IMR-90 (cell line): Measurements from ENCODE around the gene LTA. TPM values are rescaled to one million over a fixed set of nuclear protein-coding genes. Genes with fewer than 3 reads are reported as not detected.

Experiments
- ATAC-seq: fragments of 200-7000 bp; cut with Tn5 transposase; 2 replicates; pipeline ENCODE4 v1.9.1; 2020; ENCODE audit warnings: low read depth, mild to moderate bottlenecking, moderate library complexity
- BruUV-seq: library from RNA; stranded (reverse); fragments of 400-500 nt; replicated peaks from 2 replicates; lab custom pipeline; 2021; lab: Mats Ljungman, UMichigan
- CTCF ChIA-PET: fragments of 300-600 bp; formaldehyde crosslinking; extraction: SDS; loops from one replicate; lab custom pipeline; 2021; ENCODE audit warnings: antibody characterized with exemption; lab: Yijun Ruan, JAX
- POLR2A ChIA-PET: fragments of 300-600 bp; sonication (Branson Sonifier 250); formaldehyde crosslinking; loops from one replicate; lab custom pipeline; 2022; ENCODE audit warnings: antibody characterized with exemption; ENCODE audit not compliant: unreplicated experiment; lab: Charles Lee
- DNase-seq: peaks from one replicate; pipeline ENCODE4 v3.0.0; 2013
- H2AFZ ChIP-seq: replicated peaks from 2 replicates; pipeline ENCODE3; 2013; ENCODE audit warnings: low read length, mild to moderate bottlenecking; ENCODE audit not compliant: poor library complexity
- H2AK5ac ChIP-seq: 2 replicates; pipeline ENCODE4 v1.6.1; 2013; ENCODE audit warnings: low read depth, low read length, inconsistent platforms
- H2AK9ac ChIP-seq: replicated peaks from 2 replicates; pipeline ENCODE3; 2013; ENCODE audit warnings: mild to moderate bottlenecking, low read depth, low read length, moderate library complexity; ENCODE audit not compliant: poor library complexity
- H2BK120ac ChIP-seq: 2 replicates; pipeline ENCODE4 v1.6.1; 2013; ENCODE audit warnings: low read depth, low read length, inconsistent platforms
- H2BK15ac ChIP-seq: 3 replicates; pipeline ENCODE4 v1.6.1; 2013; ENCODE audit warnings: low read depth, low read length, inconsistent platforms
- H2BK20ac ChIP-seq: 2 replicates; pipeline ENCODE4 v1.6.1; 2013; ENCODE audit warnings: low read depth, mild to moderate bottlenecking, inconsistent platforms, low read length, moderate library complexity
- H2BK5ac ChIP-seq: 2 replicates; pipeline ENCODE4 v1.6.1; 2013; ENCODE audit warnings: mild to moderate bottlenecking, low read depth, low read length, inconsistent platforms; ENCODE audit not compliant: poor library complexity, severe bottlenecking
- H3K14ac ChIP-seq: replicated peaks from 2 replicates; pipeline ENCODE4 v1.6.1; 2013; ENCODE audit warnings: low read depth, low read length, inconsistent platforms
- H3K18ac ChIP-seq: 2 replicates; pipeline ENCODE4 v1.6.1; 2013; ENCODE audit warnings: low read depth, low read length, control low read depth
- H3K23ac ChIP-seq: 2 replicates; pipeline ENCODE4 v1.6.1; 2013; ENCODE audit warnings: low read depth, low read length, inconsistent platforms
- H3K27ac ChIP-seq: 2 replicates; pipeline ENCODE4 v1.5.1; 2013; ENCODE audit warnings: mild to moderate bottlenecking, control low read depth, low read length; ENCODE audit not compliant: insufficient read depth
- H3K27me3 ChIP-seq: 2 replicates; pipeline ENCODE4 v1.6.1; 2013; ENCODE audit warnings: low read length; ENCODE audit not compliant: control insufficient read depth, insufficient read depth
- H3K36me3 ChIP-seq: 2 replicates; pipeline ENCODE4 v1.6.1; 2013; ENCODE audit warnings: low read length, mixed read lengths; ENCODE audit not compliant: control insufficient read depth, insufficient read depth
- H3K4ac ChIP-seq: 2 replicates; pipeline ENCODE4 v1.6.1; 2013; ENCODE audit warnings: low read depth, low read length, inconsistent platforms
- H3K4me1 ChIP-seq: 2 replicates; pipeline ENCODE4 v1.6.1; 2013; ENCODE audit warnings: low read length, mixed read lengths; ENCODE audit not compliant: control insufficient read depth, insufficient read depth
- H3K4me2 ChIP-seq: 2 replicates; pipeline ENCODE4 v1.6.1; 2013; ENCODE audit warnings: low read depth, mild to moderate bottlenecking, control low read depth, low read length, moderate library complexity
- H3K4me3 ChIP-seq: 2 replicates; pipeline ENCODE4 v1.5.1; 2013; ENCODE audit warnings: low read depth, mild to moderate bottlenecking, control low read depth, low read length, moderate library complexity; ENCODE audit not compliant: insufficient read depth
- H3K56ac ChIP-seq: 2 replicates; pipeline ENCODE4 v1.6.1; 2013; ENCODE audit warnings: low read length, inconsistent platforms; ENCODE audit not compliant: insufficient read depth; ENCODE audit errors: extremely low read depth
- H3K79me1 ChIP-seq, 2 experiments: 2 replicates each; pipeline ENCODE4 v1.6.1; 2013; ENCODE audit warnings: low read length in 2 of 2, inconsistent platforms in 1 of 2, low read depth in 1 of 2
- H3K9ac ChIP-seq: 2 replicates; pipeline ENCODE4 v1.6.1; 2013; ENCODE audit warnings: low read depth, low read length, control low read depth
- H3K9me1 ChIP-seq: 2 replicates; pipeline ENCODE4 v1.6.1; 2013; ENCODE audit warnings: low read length, inconsistent platforms; ENCODE audit not compliant: insufficient read depth
- H3K9me3 ChIP-seq: 2 replicates; pipeline ENCODE4 v1.6.1; 2013; ENCODE audit warnings: low read length; ENCODE audit not compliant: control insufficient read depth, insufficient read depth
- H4K20me1 ChIP-seq: 2 replicates; pipeline ENCODE4 v1.6.1; 2013; ENCODE audit warnings: low read length, inconsistent platforms; ENCODE audit not compliant: insufficient read depth
- H4K5ac ChIP-seq: 2 replicates; pipeline ENCODE4 v1.6.1; 2013; ENCODE audit warnings: mild to moderate bottlenecking, low read depth, low read length, control low read depth
- H4K8ac ChIP-seq, 2 experiments: 2 replicates each; pipeline ENCODE4 v1.6.1; 2013; ENCODE audit warnings: low read depth in 2 of 2, low read length in 2 of 2, control low read depth in 1 of 2, inconsistent platforms in 1 of 2
- H4K91ac ChIP-seq: 2 replicates; pipeline ENCODE4 v1.6.1; 2013; ENCODE audit warnings: low read depth, low read length, inconsistent platforms; ENCODE audit not compliant: insufficient read depth
- BHLHE40 ChIP-seq: fragments of 150-350 bp; IDR thresholded peaks from 2 replicates; pipeline ENCODE4 v1.6.1; 2016; ENCODE audit warnings: mild to moderate bottlenecking, low read depth, low read length
- CHD1 ChIP-seq: IDR thresholded peaks from 2 replicates; pipeline ENCODE4 v1.6.1; 2012; ENCODE audit warnings: low read depth, low read length, improper control_type of control experiment
- ELK1 ChIP-seq: fragments of 150-350 bp; IDR thresholded peaks from 2 replicates; pipeline ENCODE4 v1.6.1; 2016; ENCODE audit warnings: low read depth, mild to moderate bottlenecking, low read length, moderate library complexity, borderline replicate concordance
- MAFK ChIP-seq: IDR thresholded peaks from 2 replicates; pipeline ENCODE4 v1.6.1; 2012; ENCODE audit warnings: low read depth, low read length, improper control_type of control experiment
- MAZ ChIP-seq: IDR thresholded peaks from 2 replicates; pipeline ENCODE4 v1.6.1; 2012; ENCODE audit warnings: low read depth, mild to moderate bottlenecking, low read length, improper control_type of control experiment, moderate library complexity, borderline replicate concordance
- POLR2A ChIP-seq: IDR thresholded peaks from 2 replicates; pipeline ENCODE4 v1.6.1; 2012; ENCODE audit warnings: mild to moderate bottlenecking, low read depth, low read length
- RAD21 ChIP-seq: IDR thresholded peaks from 2 replicates; pipeline ENCODE4 v1.6.1; 2012; ENCODE audit warnings: low read length, improper control_type of control experiment
- RCOR1 ChIP-seq: IDR thresholded peaks from 2 replicates; pipeline ENCODE4 v1.6.1; 2012; ENCODE audit warnings: mild to moderate bottlenecking, low read length, improper control_type of control experiment; ENCODE audit not compliant: insufficient replicate concordance
- SMC3 ChIP-seq: fragments of 150-350 bp; IDR thresholded peaks from 2 replicates; pipeline ENCODE4 v1.6.1; 2016; ENCODE audit warnings: low read depth, mild to moderate bottlenecking, antibody characterized with exemption, low read length, moderate library complexity
- WGBS, 2 experiments: methylation state at CpG; one replicate each; pipeline versions ENCODE4 v1.1.5 to v1.1.7; 2013; ENCODE audit warnings: missing lambda C conversion rate in 2 of 2; ENCODE audit not compliant: insufficient read length in 1 of 2; ENCODE audit errors: extremely low coverage in 2 of 2; 5-methylcytosine and 5-hydroxymethylcytosine counted together
- dilution Hi-C: fragments of 300-500 bp; cut with HindIII; formaldehyde crosslinking; loops from one replicate; pipeline ENCODE4 v1.14.3; 2018; ENCODE audit warnings: low sequenced_read_pairs; ENCODE audit not compliant: unreplicated experiment
- in situ Hi-C: fragments of 300-500 bp; cut with MboI; formaldehyde crosslinking; loops from 3 replicates; pipeline ENCODE4 v1.14.3; 2019; ENCODE audit warnings: low sequenced_read_pairs, inconsistent platforms, mixed read lengths
- intact Hi-C: fragments of 100-400 bp; cut with micrococcal nuclease; formaldehyde crosslinking; loops from 2 replicates; pipeline ENCODE4 v1.10.0; 2022
- polyA plus RNA-seq, 3 experiments: library from polyadenylated mRNA; depleted of rRNA; stranded (reverse); fragments of >200 nt; gene quantifications; 2 replicates each; pipeline ENCODE4 v1.2.3, GENCODE V29; 2012; ENCODE audit warnings: low replicate concordance in 1 of 3
- total RNA-seq: library from RNA; depleted of rRNA; stranded (reverse); fragments of >200 nt; gene quantifications from 2 replicates; pipeline ENCODE4 v1.2.3, GENCODE V29; 2012
- TF ChIP-seq, protein P1 (sequence below): fragments of 150-350 bp; IDR thresholded peaks from 2 replicates; pipeline ENCODE4 v1.6.1; 2017; ENCODE audit warnings: mild to moderate bottlenecking, antibody characterized with exemption, low read length, low read depth
- TF ChIP-seq, protein P2 (sequence below): conservative IDR thresholded peaks from 2 replicates; pipeline ENCODE4 v1.5.1; 2012; ENCODE audit warnings: mild to moderate bottlenecking, low read depth, low read length, improper control_type of control experiment

Gene LTA
- total and polyA plus RNA-seq, 2 of the 4 experiments (the other 2 are of a cell fraction): not detected

- Histone ChIP-seq H2AK5ac (peak overlapping the region; percentile 99), H3K9me3 (no peaks in the 10 kb centered on the region), H2BK20ac (no peak overlapping the region), H3K79me1 (peaks cover 17 to 55% of the 10 kb centered on the region in 2 experiments), H3K4me1 (peaks cover 10% of the 10 kb centered on the region), H2BK5ac (peak overlapping the region; percentile 99), H4K20me1 (peaks cover 61% of the 10 kb centered on the region), H3K27me3 (no peaks in the 10 kb centered on the region), H2BK120ac (peak overlapping the region; percentile 73; the same call in 1 of the 2 replicates), H4K8ac (peak overlapping the region; percentile 87 to 99; a peak in 3 of 4 replicates), H3K14ac (peak overlapping the region; percentile 100), H3K9me1 (0 out of 2 replicates have a peak, but pooled peaks cover 6% of the 10 kb centered on the region), H3K18ac (no peak overlapping the region), H3K23ac (peak overlapping the region; percentile 99), H3K36me3 (peaks cover 35% of the 10 kb centered on the region), H3K9ac (peak overlapping the region; percentile 99), H2AFZ (no peak overlapping the region), H4K91ac (peak overlapping the region; percentile 99), H3K27ac (peak overlapping the region; percentile 83), H2AK9ac (peak overlapping the region; percentile 98), H3K4me3 (peak overlapping the region; percentile 72), H3K56ac (peak overlapping the region; percentile 99), H3K4me2 (peak overlapping the region; percentile 85), H3K4ac (peak overlapping the region; percentile 96), H4K5ac (peak overlapping the region; percentile 87), H2BK15ac (no peak overlapping the region)
- intact Hi-C loops: loop anchor here (1.0 kb wide), 1 partner anchor 47 kb away; no protein-coding TSS in a partner anchor
- no CpG with 5 or more reads among the region's 4 CpGs for WGBS, 2 experiments
- dilution Hi-C loops: no loop called here
- ATAC-seq: no peak
- ChIA-PET POLR2A (interaction anchor here (0.6 kb wide), 1 partner anchor 120 kb away, joined by 4 read pairs; the partner anchor contains the start of gene C6orf47), CTCF (interaction anchor here (1.0 to 1.1 kb wide), 2 partner anchors 8 to 55 kb away, joined by 3 read pairs; no protein-coding TSS in a partner anchor)
- DNase-seq: no peak
- in situ Hi-C loops: loop anchor here (5.0 to 10.0 kb wide), 2 partner anchors 48 to 294 kb away; no protein-coding TSS in a partner anchor
- no peak for TF ChIP-seq RAD21
- no peak for TF ChIP-seq POLR2A
- TF ChIP-seq MAZ: no peak
- no peak for TF ChIP-seq SMC3
- no peak for TF ChIP-seq RCOR1
- no peak for TF ChIP-seq MAFK
- TF ChIP-seq, protein P1, sequence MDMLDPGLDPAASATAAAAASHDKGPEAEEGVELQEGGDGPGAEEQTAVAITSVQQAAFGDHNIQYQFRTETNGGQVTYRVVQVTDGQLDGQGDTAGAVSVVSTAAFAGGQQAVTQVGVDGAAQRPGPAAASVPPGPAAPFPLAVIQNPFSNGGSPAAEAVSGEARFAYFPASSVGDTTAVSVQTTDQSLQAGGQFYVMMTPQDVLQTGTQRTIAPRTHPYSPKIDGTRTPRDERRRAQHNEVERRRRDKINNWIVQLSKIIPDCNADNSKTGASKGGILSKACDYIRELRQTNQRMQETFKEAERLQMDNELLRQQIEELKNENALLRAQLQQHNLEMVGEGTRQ: no peak
- TF ChIP-seq CHD1: no peak
- TF ChIP-seq, protein P2, sequence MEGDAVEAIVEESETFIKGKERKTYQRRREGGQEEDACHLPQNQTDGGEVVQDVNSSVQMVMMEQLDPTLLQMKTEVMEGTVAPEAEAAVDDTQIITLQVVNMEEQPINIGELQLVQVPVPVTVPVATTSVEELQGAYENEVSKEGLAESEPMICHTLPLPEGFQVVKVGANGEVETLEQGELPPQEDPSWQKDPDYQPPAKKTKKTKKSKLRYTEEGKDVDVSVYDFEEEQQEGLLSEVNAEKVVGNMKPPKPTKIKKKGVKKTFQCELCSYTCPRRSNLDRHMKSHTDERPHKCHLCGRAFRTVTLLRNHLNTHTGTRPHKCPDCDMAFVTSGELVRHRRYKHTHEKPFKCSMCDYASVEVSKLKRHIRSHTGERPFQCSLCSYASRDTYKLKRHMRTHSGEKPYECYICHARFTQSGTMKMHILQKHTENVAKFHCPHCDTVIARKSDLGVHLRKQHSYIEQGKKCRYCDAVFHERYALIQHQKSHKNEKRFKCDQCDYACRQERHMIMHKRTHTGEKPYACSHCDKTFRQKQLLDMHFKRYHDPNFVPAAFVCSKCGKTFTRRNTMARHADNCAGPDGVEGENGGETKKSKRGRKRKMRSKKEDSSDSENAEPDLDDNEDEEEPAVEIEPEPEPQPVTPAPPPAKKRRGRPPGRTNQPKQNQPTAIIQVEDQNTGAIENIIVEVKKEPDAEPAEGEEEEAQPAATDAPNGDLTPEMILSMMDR: no peak
- TF ChIP-seq ELK1: no peak
- no peak for TF ChIP-seq BHLHE40
- no TSS peak for BruUV-seq
Measured at GRCh38 chr6:31540640-31541039, 31.4 kb upstream of the LTA start.
